Sigmoid colon (tissue), 4 donors: ENCODE results near the gene DNAJB14.

Experiments
- POLR2A ChIP-seq, 2 donors: fragments of 450-650 bp; IDR thresholded peaks; one replicate each; pipeline ENCODE4 v1.6.1; 2016; ENCODE audit warnings: antibody characterized with exemption in 2 of 2, mild to moderate bottlenecking in 2 of 2, moderate library complexity in 2 of 2
- POLR2AphosphoS5 ChIP-seq, 4 donors: sonication (generic); formaldehyde crosslinking; IDR thresholded peaks; one replicate each; pipeline ENCODE4 v1.6.1; 2017; ENCODE audit warnings: antibody characterized with exemption in 4 of 4
- TF ChIP-seq, protein P1 (sequence below), 4 experiments: fragments of 450-650 bp in 3 of 4; fragments of 200-600 bp in 1 of 4; IDR thresholded peaks; one replicate each; pipeline ENCODE4 v1.5.1; 2016 to 2019; ENCODE audit warnings: antibody characterized with exemption in 4 of 4, mild to moderate bottlenecking in 3 of 4, moderate library complexity in 2 of 4

DNA sequence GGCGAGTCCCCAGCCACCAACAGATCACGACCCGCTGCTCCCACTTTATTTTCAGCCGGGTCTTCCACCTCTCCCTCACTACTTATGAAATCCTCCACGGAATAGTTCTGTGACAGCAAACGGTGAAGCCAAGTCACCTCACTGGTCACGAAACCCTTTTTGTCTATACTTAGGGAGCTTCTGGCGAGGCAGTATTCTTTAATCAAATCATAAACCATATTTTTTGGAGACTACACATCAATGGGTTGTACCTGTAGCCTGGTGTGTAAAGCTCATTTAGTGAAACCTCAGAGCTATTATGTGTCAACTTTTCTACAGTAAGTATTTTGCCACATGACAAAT is 4.5 kb upstream of the DNAJB14 start:
- TF ChIP-seq, protein P1, sequence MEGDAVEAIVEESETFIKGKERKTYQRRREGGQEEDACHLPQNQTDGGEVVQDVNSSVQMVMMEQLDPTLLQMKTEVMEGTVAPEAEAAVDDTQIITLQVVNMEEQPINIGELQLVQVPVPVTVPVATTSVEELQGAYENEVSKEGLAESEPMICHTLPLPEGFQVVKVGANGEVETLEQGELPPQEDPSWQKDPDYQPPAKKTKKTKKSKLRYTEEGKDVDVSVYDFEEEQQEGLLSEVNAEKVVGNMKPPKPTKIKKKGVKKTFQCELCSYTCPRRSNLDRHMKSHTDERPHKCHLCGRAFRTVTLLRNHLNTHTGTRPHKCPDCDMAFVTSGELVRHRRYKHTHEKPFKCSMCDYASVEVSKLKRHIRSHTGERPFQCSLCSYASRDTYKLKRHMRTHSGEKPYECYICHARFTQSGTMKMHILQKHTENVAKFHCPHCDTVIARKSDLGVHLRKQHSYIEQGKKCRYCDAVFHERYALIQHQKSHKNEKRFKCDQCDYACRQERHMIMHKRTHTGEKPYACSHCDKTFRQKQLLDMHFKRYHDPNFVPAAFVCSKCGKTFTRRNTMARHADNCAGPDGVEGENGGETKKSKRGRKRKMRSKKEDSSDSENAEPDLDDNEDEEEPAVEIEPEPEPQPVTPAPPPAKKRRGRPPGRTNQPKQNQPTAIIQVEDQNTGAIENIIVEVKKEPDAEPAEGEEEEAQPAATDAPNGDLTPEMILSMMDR (IDR thresholded peaks at IDR 0.05): no peak
- TF ChIP-seq POLR2A (IDR thresholded peaks at IDR 0.05) (no peak), POLR2AphosphoS5 (IDR thresholded peaks at IDR 0.05) (no peak)
